ENCODE data around the gene HIVEP1.

HIVEP1 gene

DNA sequence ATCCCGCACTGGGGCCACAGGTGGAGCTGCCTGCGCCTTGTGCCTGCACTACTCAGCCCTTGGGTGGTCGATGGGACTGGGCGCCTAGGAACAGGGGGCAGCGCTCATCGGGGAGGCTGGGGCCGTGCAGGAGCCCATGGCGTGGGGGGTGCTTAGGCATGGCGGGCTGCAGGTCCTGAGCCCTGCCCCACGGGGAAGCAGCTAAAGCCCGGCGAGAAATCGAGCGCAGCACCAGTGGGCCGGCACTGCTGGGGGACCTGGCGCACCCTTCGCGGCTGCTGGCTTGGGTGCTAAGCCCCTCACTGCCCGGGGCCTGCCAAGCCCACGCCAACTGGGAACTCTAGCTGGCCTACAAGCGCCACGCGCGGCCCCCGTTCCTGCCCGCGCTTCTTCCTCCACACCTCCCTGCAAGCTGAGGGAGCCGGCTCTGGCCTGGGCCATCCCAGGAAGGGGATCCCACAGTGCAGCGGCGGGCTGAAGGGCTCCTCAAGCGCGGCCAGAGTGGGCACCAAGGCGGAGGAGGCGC, 5.8 kb downstream of the HIVEP1 start:
- no peak for DNase-seq (ENCODE audit: low read depth in 2 of 2)

DNA sequence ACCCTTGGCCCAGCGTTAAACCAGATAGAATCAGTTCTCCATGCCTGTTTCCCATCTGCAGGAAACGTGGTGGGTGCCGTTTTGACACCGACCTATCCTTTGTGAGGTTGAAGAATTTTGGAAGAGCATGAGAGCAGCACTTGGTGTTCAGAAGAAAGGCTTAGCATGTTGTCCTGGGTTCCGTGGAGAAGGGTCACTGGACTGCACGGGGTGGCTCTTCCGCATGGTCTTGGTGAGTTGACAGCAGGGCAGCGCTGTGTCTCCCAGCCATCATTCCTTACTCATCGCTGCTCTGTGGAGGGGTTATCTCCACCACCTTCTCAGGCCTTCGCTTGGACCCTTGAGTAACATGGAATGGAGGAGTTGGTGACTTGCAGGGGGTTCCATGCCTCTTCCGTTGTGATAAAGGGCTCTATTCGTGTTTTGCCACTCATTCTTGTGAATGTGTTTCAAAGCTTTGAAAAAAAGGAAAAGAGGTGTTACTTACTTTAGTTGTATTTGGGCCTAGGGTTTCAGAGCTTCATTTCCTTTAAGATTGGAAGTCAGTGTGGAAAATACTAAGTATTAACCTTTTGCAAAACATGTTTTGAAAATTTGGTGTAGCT, 8.2 kb downstream of the HIVEP1 start:
- DNase-seq (ENCODE audit: low read depth in 2 of 2): no peak

DNA sequence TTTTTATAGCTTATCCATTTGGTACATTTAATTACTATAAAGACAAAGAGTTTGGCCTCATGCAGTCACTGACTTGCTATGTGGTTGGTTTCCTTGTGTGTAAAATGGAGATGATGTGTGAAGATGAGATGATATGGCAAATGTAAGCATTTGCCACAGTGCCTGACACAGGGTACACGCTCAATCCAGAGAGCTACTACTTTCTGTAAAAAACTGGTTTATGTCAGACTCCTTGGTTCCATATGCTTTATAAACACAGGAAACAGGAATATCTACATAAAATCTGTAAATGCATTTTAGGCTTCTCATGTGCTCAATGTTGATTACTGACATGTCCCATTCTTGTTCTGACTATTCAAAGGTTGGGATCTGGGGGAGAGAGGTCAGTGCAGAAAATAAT, 10.4 kb downstream of the HIVEP1 start:
- no peak for DNase-seq (ENCODE audit: low read depth in 2 of 2)

DNA sequence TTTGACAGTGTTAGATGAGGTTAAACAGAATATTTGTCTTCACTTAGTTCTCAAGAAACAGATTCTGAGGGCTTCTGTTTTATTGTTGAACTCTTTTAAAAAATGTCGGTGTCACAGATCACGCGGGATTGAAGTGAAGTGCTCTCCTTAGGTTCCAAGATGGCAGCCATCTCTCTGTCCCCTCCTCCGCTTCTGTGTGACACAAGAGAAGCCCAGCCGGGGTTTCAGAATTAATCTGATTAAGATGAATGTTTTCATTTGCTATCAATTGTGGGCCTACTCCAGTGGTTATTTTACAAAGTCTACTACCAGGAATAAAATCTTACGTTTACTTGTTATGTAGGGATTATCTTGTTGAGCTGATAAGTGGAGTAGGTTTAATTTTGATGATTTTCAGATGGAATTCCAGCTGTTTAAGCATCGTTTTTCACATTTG, 10.9 kb downstream of the HIVEP1 start:
- DNase-seq (ENCODE audit: low read depth in 2 of 2): no peak

DNA sequence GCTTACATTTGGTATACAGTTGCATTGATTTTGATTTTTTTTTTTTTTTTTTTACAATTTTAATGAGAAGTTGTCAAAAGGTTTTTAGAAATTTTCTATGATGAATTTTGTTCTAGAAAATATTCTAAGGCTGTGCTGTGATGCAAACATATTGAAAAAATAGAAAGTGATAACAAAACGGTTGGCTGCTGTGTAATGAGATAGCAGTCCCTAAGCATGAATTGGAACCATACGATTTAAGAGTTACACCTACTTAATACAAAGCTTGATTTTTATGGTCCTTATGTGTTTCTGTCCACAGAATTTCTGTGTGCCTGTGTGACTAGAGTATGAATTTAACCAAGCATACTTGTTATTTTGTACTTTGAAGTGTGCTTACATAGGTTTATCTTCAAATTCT, 12.1 kb downstream of the HIVEP1 start:
- DNase-seq (ENCODE audit: low read depth in 2 of 2): no peak

DNA sequence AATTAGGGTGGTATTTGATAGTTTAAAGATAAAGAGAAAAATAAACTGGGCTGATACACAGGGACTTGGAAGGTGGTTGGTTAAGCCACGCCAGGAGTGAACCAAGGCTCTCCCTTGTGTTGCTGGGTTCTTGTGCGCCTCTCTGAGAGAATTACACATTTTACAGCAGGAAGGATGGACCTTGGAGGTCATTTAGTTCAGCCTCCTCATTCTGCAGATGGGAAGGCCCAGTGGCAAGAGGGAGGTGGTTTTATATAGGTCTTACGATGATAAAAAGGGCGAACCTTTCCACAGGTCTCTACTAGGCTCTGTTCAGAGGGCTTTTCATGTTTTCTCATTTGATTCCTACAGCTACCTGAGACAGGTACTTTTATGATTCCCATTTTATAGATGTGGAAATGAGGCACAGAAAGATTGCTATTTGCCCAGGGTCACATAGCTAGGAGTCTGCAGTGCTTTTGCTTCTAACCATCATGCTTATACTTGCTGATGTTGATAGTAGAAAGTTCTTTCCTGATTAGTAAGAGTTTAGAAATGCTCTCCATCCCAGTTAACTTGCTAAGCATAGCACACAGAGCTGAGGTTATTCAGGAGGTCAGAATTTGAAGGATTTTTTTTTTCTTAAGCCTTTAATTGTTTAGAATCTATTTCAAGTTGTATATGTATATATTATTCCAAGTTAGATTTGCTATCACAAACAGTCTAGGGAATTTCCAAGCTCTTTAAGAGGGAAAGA, 12.8 kb downstream of the HIVEP1 start:
- DNase-seq (ENCODE audit: low read depth in 2 of 2): no peak

DNA sequence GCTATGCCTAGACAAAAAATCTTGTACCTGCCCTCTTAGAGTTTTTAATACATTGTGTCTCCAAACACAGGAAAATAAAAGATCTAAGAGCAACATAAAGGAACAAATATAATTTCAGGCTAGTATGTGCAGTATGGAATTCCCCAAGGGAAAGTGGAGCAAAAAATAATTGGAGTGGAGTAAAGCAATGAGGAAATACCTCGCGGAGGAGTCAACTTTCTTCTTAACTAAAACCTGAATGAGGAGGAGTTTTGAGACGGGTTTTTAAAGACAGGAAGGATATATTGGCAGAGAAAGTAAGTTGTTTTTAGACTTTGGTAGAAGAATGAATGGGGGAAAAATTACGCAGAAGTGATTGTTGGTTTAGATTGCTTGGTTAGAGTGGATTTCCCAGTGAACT, 14.0 kb downstream of the HIVEP1 start:
- no peak for DNase-seq (ENCODE audit: low read depth in 2 of 2)

DNA sequence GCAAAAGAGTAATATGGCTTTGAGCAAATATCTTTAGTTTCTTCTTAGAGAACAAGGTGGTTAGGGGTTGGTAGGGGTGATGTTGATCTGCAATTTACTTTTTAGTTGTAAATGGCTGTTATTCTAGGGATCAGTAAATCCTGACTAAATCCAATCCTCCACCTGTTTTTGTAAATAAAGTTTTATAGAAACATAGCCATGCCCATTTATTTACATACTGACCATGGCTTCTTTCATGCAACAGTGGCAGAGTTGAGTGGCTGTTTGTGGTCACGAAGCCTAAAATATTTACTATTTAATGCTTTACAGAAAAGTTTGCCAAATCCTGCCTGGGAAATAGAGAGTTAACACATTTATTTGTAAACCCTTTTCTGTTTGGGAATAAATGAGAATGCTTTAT, 14.7 kb downstream of the HIVEP1 start:
- DNase-seq (ENCODE audit: low read depth in 2 of 2): no peak

DNA sequence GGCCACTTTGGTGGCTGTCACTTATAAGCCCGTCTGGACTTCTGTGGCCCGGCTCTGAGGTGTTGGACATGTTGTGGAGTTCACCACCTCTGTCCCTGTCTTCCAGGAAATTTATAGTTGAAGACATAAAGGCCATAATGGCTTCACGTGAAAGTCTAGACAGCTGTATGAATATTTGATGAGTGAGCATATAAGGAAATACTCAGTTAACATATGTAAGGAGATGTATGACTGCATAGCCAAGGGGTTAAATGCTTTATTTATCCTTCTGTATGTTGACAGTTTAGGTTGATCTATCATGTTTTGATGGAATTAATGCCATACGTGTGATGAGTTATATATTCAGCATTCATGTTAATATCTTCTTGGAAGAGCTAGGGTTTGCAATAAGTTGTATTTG, 16.1 kb downstream of the HIVEP1 start:
- no peak for DNase-seq (ENCODE audit: low read depth in 2 of 2)

DNA sequence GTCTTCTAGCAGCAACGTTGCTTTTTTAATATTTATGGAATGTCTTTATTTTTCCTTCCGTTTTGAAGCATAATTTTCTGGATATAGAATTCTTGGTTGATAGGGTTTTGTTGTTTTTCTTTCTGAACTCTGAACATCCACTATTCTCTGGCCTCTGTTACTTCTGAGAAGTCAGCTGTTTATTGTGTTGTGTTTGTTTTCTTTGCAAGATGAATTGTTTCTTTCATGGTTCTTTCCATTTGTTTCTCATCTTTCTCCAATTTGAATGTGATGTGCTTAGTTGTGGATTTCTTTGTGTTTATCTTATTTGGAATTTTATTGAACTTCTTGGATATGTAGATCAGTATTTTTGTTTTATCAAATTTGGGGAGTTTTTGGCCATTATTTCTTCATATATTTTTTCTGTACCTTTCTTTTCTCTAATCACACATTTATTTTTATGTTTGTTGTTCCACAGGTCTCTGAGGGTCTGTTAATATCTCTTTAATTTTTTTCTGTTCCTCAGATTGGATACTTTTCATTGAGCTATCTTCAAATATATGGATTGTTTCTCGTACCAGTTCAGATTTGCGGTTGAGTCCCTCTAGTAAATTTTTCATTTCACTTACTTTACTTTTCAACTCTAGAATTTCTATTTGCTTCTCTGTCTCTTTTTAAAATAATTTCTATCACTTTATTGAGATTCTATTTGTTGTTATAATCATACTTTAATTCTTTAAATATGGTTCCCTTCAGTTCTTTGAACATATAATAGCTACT, 18.0 kb downstream of the HIVEP1 start:
- DNase-seq (ENCODE audit: low read depth in 2 of 2): no peak

DNA sequence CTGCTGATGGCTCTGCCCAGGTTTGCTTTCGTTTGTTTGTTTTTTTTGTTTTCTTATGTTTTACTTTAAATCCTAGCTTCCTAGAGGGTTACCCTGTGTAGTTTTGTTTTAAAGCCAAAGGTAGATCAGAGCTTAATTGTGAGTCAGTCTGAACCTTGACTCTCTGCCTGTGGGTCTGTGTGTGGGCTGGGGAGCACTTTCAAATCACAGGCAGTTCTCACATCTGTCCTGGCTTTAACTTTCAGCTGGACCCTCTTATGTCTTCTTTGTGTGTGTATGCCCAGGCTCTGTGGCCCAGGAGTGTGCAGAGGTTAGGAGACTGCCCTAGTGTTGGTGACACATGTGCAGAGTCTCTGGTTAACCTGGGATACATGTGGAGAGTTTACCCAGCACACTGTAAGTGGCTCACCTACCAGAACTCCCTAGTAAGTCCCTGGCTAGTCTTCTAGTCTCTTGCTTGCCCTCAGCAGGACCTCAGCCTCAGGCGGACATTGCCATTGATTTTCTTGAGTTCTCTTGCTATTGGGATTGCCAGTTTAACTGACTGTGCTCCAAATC, 19.0 kb downstream of the HIVEP1 start:
- DNase-seq (ENCODE audit: low read depth in 2 of 2): no peak

DNA sequence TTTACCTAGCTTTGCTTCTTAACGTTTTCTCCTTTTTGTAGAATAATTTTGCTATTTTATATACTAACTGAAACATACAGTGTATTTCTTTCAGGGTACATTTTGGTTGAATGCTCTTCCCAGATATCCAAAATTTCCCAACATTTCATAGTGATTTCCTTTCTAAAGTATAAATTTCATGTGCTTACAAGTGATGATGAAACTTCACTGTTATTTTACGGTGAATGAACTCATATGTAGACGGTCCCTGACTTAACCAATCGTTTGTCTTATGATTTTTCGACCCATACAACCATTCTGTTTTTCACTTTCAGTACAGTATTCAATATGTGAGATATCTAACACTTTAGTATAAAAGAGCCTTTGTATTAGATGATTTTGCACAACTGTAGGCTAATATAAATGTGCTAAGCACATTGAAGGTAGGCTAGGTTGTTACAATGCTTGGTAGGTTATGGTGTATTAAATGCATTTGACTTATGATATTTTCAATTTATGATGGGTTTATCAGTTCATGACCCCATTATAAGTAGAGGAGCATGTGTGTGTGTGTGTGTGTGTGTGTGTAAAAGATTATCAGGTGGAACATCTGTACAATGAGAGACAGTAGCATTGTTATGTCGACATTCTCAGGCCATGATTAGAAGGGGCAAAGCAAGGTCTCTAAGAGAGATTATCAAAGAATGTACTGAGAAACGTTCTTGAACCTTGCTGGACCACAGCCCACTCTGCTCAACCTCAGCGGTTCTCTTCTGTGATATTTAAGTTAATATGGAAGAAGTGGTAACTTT, 20.9 kb downstream of the HIVEP1 start:
- DNase-seq (ENCODE audit: low read depth in 2 of 2): no peak

DNA sequence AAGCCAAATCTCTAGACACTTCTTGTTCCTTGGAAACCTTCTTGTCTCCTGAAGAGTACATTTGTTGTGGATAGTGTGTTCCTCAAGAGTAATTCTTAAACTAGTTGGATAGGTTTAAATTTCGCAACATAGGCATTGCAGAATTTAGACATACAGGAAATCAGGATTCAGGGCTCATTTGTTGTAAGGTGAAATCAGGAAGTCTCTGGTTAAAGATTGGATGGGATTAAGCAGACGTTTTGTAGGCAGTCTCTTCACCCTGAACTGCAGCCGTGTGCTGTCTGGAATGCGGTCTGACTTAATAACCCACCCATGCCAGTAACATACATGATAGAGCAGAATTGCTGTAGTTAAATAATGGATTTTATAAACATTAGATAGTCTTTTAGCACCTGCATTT, 21.7 kb downstream of the HIVEP1 start:
- DNase-seq (ENCODE audit: low read depth in 2 of 2): no peak

DNA sequence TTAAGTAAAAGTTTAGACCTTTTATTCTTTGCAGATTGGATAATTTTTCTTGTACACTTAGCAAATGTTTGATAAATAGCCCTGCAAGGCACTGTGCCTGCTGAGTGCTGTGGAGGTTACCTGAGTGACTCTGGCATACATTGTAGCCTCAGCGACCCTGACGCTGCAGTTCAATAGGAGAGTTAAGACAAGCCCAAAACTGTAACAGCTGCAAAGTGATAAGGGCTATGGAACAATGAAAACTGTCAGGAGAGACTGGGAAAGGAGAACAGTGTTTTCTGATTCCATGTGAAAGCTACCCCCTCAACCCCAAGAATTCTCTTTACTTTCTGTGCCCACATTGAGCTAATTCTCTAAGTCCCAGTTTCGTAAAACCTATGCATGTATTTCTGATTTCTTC, 22.2 kb downstream of the HIVEP1 start:
- no peak for DNase-seq (ENCODE audit: low read depth in 2 of 2)

DNA sequence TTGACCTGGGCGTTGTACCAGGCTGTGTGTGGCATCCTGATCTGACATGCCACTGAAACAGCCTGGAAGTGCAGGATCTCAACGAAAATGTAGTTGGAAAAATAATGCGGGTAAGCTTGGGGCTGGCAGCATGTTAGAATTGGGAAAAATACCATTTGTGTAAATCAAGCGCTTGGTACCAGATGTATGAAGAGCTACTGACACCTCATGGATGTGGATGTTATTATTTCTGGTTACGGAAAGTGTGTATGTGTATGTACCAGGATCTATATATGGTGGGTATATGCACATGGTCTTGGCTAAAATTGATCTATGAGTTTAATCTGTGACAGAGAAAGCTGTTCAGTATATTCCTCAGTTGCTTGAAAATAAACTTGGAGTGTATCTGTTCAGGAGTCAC, 22.7 kb downstream of the HIVEP1 start:
- no peak for DNase-seq (ENCODE audit: low read depth in 2 of 2)

DNA sequence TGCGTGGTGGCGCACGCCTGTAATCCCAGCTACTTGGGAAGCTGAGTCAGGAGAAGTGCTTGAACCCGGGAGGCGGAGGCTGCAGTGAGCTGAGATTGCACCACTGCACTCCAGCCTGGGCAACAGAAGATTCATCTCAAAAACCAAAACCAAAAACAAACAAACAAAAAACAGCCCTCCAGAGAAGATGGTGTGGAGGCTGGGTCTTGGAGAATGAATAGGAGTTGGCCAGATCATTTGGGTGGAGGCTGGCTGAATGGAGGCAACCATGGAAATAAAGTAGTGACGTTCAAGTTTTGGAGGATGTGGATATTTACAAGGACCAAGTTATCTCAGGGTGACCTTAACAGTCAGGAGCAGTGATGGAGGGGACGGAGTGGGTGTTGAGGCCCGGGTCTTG, 24.7 kb downstream of the HIVEP1 start:
- DNase-seq (ENCODE audit: low read depth in 2 of 2): no peak

DNA sequence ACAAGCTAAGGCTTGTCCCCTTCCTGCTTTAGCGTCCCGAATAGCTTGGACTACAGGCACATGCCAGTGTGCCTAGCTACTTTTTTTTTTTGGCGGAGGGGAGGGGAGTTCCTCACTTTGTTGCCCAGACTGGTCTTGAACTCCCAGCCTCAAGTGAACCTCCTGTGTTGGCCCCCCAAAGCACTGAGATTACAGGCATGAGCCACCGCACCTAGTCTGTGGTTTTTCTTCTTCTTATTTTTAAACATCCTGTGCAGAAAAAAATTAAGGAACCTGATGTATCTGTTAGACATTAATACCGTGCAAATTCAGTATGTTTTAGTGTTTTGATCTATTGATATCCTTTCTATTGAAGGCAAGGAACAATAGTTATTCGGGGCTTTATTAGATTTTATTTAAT, 25.7 kb downstream of the HIVEP1 start:
- DNase-seq (ENCODE audit: low read depth in 2 of 2): no peak

DNA sequence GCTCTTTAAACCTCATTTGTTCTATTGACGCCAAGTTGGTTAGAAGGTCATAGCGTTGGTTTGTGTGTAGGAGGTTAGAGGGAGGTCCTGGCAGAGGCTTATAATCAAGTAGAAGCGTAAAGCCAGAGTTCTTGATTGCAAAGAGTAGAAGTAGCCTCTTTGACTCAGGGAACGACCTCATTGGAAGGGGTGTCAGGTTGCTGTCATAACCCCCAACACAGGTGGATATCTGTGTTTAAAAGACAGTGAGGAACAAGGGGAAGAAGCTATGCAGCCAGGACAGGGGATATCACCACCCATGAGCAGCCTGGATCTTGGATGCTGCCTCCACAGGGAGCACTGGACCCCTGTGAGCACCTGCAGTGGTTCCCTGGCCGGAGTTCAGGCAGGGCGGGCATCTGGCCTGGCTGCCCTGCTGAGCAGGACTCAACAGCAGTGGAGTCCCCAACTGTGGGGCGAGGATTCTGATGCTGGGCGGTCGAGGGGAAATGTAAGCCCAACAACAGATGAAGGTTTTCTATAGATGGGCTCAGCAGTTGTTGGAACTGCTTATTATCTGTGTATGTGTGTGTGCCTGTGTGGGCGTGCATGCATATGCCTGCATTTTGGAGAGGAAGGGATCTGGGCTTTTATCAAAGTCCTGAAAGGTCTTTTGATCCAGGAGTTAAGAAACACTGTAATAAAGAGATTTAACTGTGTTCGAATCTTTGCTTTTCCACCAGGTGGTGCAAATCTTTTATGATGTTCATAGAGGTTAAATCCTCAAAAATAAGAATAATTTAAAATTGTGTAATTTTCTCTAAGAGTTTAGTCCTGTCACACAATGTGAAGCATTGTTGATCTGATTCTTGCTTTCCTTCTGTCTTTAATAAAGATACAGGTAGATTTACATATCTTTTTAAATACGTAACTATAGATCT, 27.7 kb downstream of the HIVEP1 start:
- no peak for DNase-seq (ENCODE audit: low read depth in 2 of 2)

DNA sequence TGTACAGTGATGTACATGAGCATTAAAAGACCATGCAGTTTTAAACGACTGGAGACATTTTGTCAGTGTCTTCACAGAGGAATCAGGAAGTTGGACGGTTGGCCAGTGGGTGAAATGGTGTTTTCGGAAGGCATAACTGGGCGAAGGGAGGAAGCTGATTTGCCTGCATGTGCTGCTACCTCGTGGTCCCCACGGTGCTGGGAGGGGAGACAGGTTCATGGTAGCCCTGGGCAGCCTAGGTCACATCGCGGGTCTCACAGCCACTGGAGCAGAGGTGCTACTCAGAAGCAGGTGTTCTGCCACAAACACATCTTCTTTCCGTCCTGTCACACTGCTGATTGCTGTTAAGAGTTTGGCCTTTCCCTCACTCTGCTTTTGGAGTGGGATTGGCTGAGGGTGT, 35.2 kb downstream of the HIVEP1 start:
- no peak for DNase-seq (ENCODE audit: low read depth in 2 of 2)

DNA sequence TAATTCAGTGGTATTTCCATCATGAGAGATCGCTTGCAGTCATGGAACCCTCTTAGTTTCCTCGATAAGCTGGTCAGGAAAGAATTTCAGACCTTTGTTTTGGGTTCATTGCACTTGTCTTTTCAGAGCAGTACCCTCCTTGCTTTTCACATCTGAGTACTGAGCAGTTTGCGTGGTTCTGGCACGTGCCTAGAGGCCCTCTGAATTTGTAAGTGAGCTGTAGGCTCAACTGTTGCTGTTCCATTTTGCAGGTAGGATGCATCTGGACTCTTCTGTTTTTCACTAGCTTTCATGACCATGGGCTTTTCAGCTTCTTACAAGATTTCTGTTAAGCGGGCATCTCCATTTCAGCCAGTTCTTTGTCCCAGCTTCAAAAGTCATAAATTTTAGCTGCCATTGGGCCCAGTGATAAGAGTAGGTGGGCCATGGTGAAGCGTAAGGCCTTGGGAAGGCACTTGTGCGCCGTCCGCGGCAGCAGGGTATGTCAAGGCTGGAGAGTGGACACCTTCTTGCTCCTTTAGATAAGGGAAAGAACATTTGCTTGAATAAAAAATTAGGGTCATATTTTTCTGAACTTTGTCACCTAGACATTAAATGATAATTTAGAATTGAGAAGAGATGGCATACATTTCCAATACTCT, 35.8 kb downstream of the HIVEP1 start:
- DNase-seq (ENCODE audit: low read depth in 2 of 2): no peak
